ENCODE data around the gene GOSR2. TPM values are rescaled to one million over a fixed set of nuclear protein-coding genes. Genes with fewer than 3 reads are reported as not detected.

The GOSR2 gene
- total and polyA plus RNA-seq, 2 donors (not counting 3 experiments of a cell fraction or from before 2014, with no cell fraction given), result 48.6 to 54.7 TPM

DNA sequence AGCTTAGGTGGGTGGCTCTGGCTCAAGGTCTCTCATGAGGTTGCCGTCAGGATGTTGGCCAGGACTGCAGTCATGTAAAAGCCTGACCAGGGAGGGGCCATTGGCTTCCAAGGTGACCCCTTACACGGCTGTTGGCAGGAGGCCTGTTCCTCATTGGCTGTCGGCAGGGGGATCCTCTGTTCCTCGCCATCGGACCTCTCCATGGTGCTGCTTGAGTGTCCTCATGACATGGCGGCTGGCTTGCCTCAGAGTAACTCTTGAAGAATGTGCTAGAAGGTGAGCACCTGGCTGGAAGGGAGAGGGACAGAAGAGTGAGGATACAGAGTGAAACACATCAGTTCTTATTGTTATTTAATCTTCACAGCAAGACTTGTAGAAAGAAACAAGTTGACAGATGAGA, 60.8 kb downstream of the GOSR2 start:
- ChIA-PET POLR2A (interaction anchor here (0.5 kb wide), 1 partner anchor 44 kb away, joined by 3 read pairs; no protein-coding TSS in a partner anchor), CTCF (interaction anchor here (0.6 to 1.8 kb wide), 4 partner anchors 8 to 164 kb away, joined by 3 to 4 read pairs (median 3); no protein-coding TSS in a partner anchor)
- no peaks in the 10 kb centered on the region for H3K9me1 ChIP-seq (replicated peaks; ENCODE audit: control insufficient read depth, extremely low read depth, insufficient read depth, low read length)
- FAIRE-seq (no peak), DNase-seq (ENCODE audit: low read depth, low spot score) (no peak)
- TF ChIP-seq POLR2AphosphoS5 (IDR thresholded peaks at IDR 0.05; ENCODE audit: insufficient read depth, low read depth, low read length) (no peak), EZH2 (IDR thresholded peaks at IDR 0.05; ENCODE audit: borderline replicate concordance, low read depth, low read length, severe bottlenecking) (no peak), MYC (IDR thresholded peaks at IDR 0.05; ENCODE audit: low read depth, low read length) (no peak), GATA2 (IDR thresholded peaks at IDR 0.05; ENCODE audit: insufficient read depth, insufficient read length, low read depth, low read length) (no peak), JUN (IDR thresholded peaks at IDR 0.05; ENCODE audit: borderline replicate concordance, insufficient read depth, insufficient read length, low read depth) (no peak)
- TF ChIP-seq, protein P1, sequence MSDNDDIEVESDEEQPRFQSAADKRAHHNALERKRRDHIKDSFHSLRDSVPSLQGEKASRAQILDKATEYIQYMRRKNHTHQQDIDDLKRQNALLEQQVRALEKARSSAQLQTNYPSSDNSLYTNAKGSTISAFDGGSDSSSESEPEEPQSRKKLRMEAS (IDR thresholded peaks at IDR 0.05; ENCODE audit: insufficient read depth, insufficient read length), result no peak
- H3K9me3 ChIP-seq (replicated peaks; ENCODE audit: control insufficient read depth, insufficient read depth, low read length), result no peaks in the 10 kb centered on the region
- H3K79me2 ChIP-seq (ENCODE audit: control insufficient read depth, insufficient read depth, low read length), result no peaks in the 10 kb centered on the region
- no peak overlapping the region for H3K4me3 ChIP-seq (replicated peaks in 1 of 3; ENCODE audit: insufficient read depth in 1 of 3, low read depth in 1 of 3, low read length in 3 of 3)
- no peaks in the 10 kb centered on the region for H4K20me1 ChIP-seq (replicated peaks; ENCODE audit: control insufficient read depth, extremely low read depth, insufficient read depth, low read length)
- no peak overlapping the region for H3K9ac ChIP-seq (replicated peaks; ENCODE audit: extremely low read depth, insufficient read depth, low read length)
- dilution Hi-C loops (cut with MboI; ENCODE audit: extremely low pct_ligation_motif_present, low sequenced_read_pairs), result no loop called here
- H2AFZ ChIP-seq (ENCODE audit: low read depth, low read length), result no peak overlapping the region
- no peak overlapping the region for H3K4me2 ChIP-seq (ENCODE audit: insufficient read depth, low read length)
- no peak overlapping the region for H3K27ac ChIP-seq (ENCODE audit: insufficient read depth, low read depth, low read length)
- H3K36me3 ChIP-seq (ENCODE audit: control insufficient read depth in 2 of 2, extremely low read depth in 1 of 2, insufficient read depth in 2 of 2, low read length in 2 of 2), result no peaks in the 10 kb centered on the region
- intact Hi-C loops (cut with micrococcal nuclease), result no loop called here
- peaks cover 2% of the 10 kb centered on the region for H3K4me1 ChIP-seq (ENCODE audit: control insufficient read depth, extremely low read depth, insufficient read depth, low read length)
- H3K27me3 ChIP-seq (ENCODE audit: control insufficient read depth in 2 of 2, insufficient read depth in 2 of 2, low read length in 2 of 2), result peaks cover 16 to 21% of the 10 kb centered on the region in 2 experiments
- no TSS peak for BruUV-seq (replicated peaks)

DNA sequence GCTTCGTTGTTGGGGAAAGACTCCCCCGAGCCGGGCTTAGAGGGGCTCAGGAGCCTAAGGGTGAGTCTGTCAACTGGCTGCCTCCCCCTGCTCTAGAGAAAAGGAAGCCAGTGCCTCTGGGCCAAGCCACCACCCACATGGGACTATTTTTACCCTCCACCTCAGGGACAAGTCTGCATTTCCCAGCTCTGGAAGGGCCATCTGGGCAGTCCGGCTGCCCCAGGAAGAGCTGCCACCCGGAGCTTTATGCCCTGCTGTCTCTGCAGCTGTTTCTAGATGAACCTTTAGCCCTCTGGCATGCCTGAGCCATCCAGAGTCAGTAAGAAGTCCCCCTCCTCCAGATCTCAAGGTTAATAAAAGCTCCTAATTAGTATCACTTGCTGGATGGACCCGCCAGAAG, 61.4 kb downstream of the GOSR2 start:
- ChIA-PET POLR2A (interaction anchor here (0.5 kb wide), 1 partner anchor 44 kb away, joined by 3 read pairs; no protein-coding TSS in a partner anchor), CTCF (interaction anchor here (0.8 to 1.0 kb wide), 2 partner anchors 22 to 42 kb away, joined by 3 read pairs; no protein-coding TSS in a partner anchor)
- FAIRE-seq, result no peak
- intact Hi-C loops (cut with micrococcal nuclease) (no loop called here), dilution Hi-C loops (cut with MboI; ENCODE audit: extremely low pct_ligation_motif_present, low sequenced_read_pairs) (no loop called here)
- Histone ChIP-seq H3K9me3 (replicated peaks; ENCODE audit: control insufficient read depth, insufficient read depth, low read length) (no peaks in the 10 kb centered on the region), H3K4me3 (replicated peaks in 1 of 3; ENCODE audit: insufficient read depth in 1 of 3, low read depth in 1 of 3, low read length in 3 of 3) (no peak overlapping the region), H3K9ac (replicated peaks; ENCODE audit: extremely low read depth, insufficient read depth, low read length) (no peak overlapping the region), H3K9me1 (replicated peaks; ENCODE audit: control insufficient read depth, extremely low read depth, insufficient read depth, low read length) (no peaks in the 10 kb centered on the region), H4K20me1 (replicated peaks; ENCODE audit: control insufficient read depth, extremely low read depth, insufficient read depth, low read length) (no peaks in the 10 kb centered on the region), H3K4me2 (ENCODE audit: insufficient read depth, low read length) (no peak overlapping the region), H3K4me1 (ENCODE audit: control insufficient read depth, extremely low read depth, insufficient read depth, low read length) (no peaks in the 10 kb centered on the region), H2AFZ (ENCODE audit: low read depth, low read length) (no peak overlapping the region), H3K79me2 (ENCODE audit: control insufficient read depth, insufficient read depth, low read length) (no peaks in the 10 kb centered on the region), H3K27ac (ENCODE audit: insufficient read depth, low read depth, low read length) (no peak overlapping the region), H3K27me3 (ENCODE audit: control insufficient read depth in 2 of 2, insufficient read depth in 2 of 2, low read length in 2 of 2) (peaks cover 17 to 18% of the 10 kb centered on the region in 2 experiments), H3K36me3 (ENCODE audit: control insufficient read depth in 2 of 2, extremely low read depth in 1 of 2, insufficient read depth in 2 of 2, low read length in 2 of 2) (no peaks in the 10 kb centered on the region)
- no peak for DNase-seq (ENCODE audit: low read depth, low spot score)
- BruUV-seq (replicated peaks), result no TSS peak
- no peak for TF ChIP-seq POLR2AphosphoS5 (IDR thresholded peaks at IDR 0.05; ENCODE audit: insufficient read depth, low read depth, low read length)
- no peak for TF ChIP-seq EZH2 (IDR thresholded peaks at IDR 0.05; ENCODE audit: borderline replicate concordance, low read depth, low read length, severe bottlenecking)
- no peak for TF ChIP-seq GATA2 (IDR thresholded peaks at IDR 0.05; ENCODE audit: insufficient read depth, insufficient read length, low read depth, low read length)
- no peak for TF ChIP-seq POLR2A (IDR thresholded peaks at IDR 0.05; ENCODE audit: low read depth, low read length)
- TF ChIP-seq, protein P1 (IDR thresholded peaks at IDR 0.05; ENCODE audit: insufficient read depth, insufficient read length), result no peak
- TF ChIP-seq, protein P2, sequence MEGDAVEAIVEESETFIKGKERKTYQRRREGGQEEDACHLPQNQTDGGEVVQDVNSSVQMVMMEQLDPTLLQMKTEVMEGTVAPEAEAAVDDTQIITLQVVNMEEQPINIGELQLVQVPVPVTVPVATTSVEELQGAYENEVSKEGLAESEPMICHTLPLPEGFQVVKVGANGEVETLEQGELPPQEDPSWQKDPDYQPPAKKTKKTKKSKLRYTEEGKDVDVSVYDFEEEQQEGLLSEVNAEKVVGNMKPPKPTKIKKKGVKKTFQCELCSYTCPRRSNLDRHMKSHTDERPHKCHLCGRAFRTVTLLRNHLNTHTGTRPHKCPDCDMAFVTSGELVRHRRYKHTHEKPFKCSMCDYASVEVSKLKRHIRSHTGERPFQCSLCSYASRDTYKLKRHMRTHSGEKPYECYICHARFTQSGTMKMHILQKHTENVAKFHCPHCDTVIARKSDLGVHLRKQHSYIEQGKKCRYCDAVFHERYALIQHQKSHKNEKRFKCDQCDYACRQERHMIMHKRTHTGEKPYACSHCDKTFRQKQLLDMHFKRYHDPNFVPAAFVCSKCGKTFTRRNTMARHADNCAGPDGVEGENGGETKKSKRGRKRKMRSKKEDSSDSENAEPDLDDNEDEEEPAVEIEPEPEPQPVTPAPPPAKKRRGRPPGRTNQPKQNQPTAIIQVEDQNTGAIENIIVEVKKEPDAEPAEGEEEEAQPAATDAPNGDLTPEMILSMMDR (IDR thresholded peaks at IDR 0.05; ENCODE audit: extremely low read depth in 1 of 2, insufficient read depth in 1 of 2, low read depth in 1 of 2, low read length in 2 of 2), result no peak
- TF ChIP-seq FOS (IDR thresholded peaks at IDR 0.05; ENCODE audit: borderline replicate concordance, insufficient read depth, low read length), result no peak
- no peak for TF ChIP-seq JUN (IDR thresholded peaks at IDR 0.05; ENCODE audit: borderline replicate concordance, insufficient read depth, insufficient read length, low read depth)
- no peak for TF ChIP-seq MYC (IDR thresholded peaks at IDR 0.05; ENCODE audit: low read depth, low read length)
